Activated CD8-positive, alpha-beta memory T cell treated with anti-CD3 and anti-CD28 coated beads for 4 hours (primary cell): ENCODE measurements around the gene NCEH1.
"Not testable (repeated sequence)": the region's sequence is repeated elsewhere in the genome, so short reads cannot be mapped to it uniquely, and the experiment has no call there.

Experiments
- DNase-seq, 2 donors: peaks; one replicate each; pipeline ENCODE4 v3.0.0-alpha.2; 2020; ENCODE audit warnings: low read depth in 2 of 2

NCEH1 gene

DNA sequence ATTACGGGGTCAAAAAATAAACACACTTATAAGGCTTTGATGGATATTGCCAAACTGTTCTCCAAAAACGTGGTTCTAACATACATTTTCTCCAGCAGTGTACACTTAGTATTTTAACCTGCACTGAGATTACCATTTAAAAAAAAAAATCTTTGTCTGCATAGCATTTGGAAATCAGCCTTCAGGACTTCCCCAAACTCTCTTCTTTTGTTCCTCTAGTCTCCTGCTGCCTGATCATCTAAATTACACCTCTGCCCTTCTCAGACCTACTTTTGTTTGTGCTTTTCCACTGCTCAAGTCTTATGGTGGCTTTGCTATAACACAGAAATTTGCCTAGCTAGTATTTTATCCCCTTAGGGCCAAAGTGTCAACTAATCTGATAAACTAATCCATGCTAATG lies 3.8 kb downstream of the NCEH1 start:
- DNase-seq = no peak

DNA sequence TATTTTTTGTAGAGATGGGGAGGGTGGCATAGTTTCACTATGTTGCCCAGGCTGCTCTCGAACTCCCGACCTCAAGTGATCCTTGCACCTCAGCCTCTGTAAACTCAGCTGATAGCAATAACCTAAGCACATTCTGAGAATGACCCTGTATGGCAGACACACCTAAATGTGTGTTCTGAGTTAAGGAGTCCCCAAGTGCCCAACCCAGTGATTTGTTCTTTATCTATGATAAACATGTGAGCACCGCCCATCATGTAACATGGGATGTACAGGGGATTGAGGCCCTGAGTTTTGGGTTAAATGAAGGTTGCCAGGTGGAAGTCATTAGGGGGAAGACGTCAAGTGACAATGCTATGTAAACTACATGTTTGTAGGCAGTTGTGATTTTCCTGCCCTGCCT lies 5.7 kb downstream of the NCEH1 start:
- no peak for DNase-seq

DNA sequence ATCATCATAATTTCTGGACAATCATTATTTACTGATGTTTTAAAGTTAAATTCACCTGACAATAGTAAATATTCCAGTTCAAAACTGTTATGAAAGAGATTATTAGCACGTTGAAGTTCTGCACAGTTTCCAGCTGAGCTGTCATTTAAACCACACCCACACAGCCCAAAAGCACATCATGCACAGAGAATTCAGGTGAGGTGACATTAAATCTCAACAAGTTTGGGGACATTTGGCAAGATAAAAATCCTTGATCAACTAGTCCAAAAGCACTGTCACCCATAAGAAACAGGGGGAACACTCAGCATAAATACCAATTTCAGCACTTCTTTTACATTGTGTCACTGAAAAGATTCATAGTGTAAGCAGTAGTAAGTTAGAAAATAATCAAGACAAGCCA lies 6.9 kb downstream of the NCEH1 start:
- DNase-seq = no peak

DNA sequence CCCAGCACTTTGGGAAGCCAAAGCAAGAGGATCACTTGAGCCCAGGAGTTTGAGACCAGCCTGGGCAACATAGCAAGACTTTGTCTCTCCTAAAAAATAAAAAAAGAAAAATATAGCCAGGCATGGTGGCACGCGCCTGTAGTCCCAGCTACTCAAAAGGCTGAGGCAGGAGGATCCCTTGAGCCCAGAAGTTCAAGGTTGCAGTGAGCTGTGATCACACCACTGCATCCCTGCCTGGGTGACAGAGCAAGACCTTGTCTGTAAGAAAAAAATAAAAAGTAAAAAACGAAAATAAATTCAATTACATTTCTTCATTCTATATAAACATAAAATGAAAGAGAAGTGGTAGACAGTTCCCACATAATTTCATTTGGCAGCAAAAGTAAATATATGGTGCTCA lies 8.1 kb downstream of the NCEH1 start:
- not testable (repeated sequence) for DNase-seq

DNA sequence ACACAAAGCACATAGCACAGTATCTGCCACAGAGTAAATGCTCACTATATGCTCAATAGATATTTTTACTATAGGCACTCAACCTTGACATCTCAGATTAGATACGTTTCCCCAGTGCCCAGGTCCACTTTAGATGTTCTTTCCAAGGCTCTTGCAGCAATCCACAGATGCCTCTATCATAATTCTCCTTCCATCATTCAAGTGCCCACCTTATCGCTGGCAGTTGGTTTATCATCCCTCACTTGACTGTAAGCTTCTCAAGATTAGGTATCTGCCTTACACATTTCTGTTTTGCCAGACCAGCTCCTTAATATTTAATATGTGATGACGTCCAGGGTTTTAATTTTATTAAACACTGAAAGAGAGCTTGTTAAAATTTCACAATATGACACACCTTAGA lies 8.6 kb downstream of the NCEH1 start:
- DNase-seq = no peak

DNA sequence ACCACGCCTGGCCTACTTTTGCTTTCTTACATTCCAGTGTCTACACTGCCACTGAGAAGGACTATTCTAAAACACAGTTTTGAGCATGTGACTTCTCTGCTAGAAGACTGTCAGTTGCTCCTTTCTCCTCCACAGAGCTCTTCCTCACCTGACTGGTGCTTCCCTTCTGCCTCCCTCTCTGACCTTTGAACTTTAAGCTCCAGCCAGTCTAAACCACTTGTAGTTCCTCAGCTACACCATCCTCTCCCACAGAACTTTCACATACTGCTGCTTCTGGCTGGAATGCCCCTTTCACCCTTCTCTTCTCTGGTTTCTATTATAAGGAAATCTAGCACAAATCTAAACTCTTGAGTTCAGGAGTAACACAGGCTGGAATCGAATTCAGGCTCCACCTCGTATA lies 9.1 kb downstream of the NCEH1 start:
- DNase-seq = no peak

DNA sequence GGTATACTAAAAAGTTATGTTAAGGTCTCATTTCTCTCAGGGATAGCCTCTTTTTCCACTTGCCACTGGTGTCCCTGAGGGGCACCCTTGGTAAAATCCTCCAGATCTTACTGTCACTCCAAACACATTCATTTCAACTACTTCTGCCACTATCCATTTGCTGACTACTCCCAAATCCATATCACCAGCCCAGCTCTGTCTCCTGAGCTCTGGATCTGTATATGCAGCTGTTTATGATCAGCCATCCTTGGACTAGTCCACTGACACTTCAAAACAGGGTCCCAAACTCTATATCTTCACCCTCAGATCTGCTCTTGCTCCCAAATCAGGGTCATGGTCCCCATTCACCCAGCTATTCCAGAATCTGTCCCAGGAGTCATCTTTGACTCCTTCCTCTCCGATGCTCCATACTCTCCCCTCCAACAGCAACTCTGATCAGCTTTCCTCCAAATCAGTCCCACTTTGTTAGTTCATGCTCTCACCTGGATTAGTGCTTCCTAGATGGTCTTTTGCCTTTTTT lies 9.9 kb downstream of the NCEH1 start:
- no peak for DNase-seq

DNA sequence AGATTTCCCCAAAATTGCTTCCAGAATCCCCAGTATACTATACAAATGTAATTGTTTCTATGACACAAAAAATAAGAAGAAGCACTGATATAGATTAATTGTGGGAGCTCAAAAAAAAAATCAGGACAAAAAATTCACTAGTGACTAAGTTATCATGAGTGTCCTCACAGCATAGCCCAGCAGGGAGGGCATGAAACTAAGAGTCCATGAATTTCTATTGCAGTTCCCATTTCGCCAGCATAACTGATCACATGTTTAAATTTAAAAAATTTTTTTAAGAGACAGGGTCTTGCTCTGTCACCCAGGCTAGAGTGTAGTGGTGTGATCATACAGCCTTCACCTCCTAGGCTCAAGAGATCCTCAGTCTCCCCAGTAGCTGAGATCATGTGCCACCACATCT lies 10.6 kb downstream of the NCEH1 start:
- no peak for DNase-seq

DNA sequence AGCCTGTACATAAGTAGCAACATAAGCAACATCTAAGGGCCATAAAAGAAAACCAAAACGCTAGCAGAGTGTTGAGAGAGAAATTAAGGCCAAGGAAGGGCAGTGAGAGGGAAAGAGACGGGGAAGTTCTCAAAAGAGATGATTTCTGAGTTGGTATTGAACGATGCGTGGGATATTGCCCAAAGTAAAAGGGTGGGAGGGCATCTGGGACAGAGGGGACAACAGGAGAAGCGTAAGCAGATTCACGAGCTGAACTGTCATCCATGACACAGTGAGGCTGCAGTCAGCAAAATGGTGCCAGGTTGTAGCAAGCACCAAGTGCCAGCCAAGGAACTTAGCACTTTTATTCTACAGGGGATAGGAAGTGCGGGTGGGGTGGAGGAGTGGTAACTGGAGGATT lies 11.8 kb downstream of the NCEH1 start:
- no peak for DNase-seq

DNA sequence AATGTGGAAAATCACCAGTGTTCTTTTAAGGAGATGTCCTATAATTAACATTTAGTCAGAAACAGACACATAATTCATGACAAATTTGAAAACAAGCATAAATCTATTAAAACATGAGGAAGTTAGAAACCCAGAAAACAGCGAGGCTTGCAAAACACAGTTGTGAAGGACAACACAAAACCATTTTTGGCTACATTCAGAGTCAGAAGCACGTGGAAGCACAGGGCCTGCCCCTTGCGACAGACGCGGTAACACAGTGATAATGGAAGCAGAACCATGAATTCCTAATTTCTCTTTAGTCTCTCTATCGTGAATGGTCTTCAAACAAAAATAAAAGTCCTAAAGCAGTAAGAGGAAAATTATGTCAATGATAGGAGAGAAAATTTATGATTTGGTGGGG lies 12.2 kb downstream of the NCEH1 start:
- no peak for DNase-seq

DNA sequence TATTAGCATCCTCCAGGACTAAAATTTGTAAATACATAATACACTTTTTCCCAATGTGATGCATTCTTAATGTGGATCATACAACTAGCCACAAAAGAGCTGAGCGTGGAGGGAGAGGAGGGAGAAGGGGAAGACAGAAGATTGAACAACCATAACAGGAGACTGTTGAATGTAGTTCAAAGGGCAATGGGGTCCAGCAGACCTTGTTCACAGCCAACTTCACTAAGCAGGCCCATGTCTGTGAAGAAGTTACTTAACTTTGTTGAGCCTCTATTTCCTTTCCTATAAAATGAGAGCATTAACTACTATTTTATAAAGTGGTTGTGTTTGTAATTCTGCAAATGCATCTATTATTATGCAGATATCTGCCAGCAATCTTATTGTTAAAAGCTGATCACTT lies 13.3 kb downstream of the NCEH1 start:
- no peak for DNase-seq

DNA sequence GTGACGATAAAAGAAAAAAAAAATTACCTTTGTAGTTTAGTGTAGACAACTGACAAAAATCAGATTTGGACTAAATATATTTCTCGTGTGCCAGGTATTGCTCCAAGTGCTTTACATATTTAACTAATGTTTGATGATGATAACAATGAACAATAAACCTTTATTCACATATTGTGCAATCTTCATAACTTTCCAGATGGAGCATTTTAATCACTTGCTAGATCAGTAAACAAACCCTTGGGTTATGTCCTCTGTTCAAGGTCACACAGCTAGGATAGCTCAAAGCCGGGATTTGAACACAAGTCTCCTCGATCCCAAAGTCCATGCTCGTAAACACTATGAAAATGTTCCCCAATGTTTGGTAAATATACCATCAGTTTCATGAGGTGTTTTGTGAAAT lies 14.5 kb downstream of the NCEH1 start:
- DNase-seq = no peak

DNA sequence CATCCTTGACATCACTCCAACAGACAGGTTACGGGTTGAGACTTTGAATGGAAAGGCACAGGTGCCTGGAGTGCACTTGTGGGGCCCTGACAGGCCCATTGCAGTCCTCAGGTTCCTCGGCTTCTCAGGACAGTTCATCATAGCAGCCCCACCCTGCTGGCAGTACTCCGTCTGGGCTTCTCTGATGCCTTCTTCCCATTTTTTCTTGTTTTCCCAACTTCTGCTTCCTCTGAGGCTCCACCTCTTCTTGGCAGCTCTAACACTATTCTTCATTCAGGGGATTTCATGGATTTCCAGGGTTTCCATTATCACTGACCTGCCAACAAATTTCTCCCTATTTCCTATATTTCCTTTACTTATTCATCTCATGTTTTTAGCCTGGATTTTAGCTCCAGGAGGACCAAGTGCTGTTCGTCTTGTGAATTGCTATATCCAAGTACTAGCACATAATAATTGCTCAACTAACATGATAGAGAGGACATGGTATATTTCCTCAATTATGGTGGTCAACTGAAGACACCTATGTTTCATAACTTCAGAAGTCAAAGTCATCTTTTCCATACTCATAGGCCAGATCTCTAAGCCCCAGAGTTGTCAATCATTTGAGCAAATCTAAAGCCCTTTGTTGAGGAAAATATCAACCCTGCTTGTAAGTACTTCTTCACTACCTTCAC lies 16.2 kb downstream of the NCEH1 start:
- DNase-seq = no peak

DNA sequence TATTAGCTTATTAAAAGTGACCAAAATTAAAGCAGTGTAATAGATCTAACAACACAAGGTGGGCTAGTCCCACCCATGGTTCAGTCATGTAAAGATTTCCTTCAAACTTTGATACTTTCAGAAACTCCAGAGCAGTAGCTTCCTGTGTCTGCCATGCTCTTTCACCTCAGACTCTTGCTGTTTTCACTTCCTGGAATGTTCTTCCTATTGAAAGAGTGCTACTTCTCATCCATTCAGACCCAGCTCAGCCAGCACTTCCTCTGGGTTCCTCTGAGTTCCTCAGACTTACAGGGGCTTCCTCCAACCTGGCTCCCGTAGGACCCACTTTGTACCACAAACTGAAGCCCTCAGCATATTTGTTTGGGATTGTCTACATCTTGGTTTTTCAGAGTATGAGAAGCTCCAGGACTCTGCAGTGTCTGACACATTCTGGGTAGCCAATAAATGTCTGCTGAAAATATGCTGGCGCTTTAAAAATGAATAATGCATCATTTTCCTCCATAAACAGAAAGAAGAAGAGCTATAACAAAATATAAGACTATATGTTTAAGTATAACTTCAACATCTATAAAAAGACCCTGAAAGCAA lies 18.0 kb downstream of the NCEH1 start:
- no peak for DNase-seq

DNA sequence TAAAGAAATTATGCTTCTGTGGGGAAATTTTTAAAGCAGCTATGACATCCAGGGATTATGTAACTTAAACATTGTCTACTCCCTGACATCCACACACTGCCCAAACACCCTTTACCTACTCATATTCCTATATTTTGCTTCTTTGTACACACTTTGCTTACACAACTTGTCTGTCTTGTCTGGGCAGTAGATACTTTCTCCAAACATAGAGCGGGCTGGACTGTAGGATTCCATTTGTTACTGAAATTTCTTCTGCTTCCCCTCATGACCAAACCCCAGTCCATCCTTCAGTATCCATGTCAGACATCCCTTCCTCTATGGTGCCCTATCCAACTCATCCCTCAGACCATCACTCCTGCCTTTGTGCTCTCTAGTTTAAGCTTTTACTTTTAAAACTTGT lies 19.9 kb downstream of the NCEH1 start:
- no peak for DNase-seq

DNA sequence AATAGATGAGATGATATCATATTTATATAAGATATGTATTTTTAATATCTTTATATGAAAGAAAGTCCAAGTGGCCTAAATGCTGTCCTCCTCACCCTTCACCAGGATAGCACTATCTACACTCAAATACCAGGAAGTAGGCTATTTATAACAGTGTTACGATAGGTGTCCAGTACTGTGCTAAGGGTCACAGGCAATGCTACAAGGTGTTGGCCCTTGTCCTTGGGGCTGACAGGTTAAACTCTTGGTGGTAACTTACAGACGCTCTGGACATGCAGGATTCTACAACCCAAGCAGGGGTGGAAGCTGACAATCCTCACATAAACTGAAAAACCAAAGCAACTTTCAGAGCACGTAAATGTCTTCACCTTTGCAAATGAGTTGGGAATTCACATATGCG lies 22.3 kb downstream of the NCEH1 start:
- no peak for DNase-seq

DNA sequence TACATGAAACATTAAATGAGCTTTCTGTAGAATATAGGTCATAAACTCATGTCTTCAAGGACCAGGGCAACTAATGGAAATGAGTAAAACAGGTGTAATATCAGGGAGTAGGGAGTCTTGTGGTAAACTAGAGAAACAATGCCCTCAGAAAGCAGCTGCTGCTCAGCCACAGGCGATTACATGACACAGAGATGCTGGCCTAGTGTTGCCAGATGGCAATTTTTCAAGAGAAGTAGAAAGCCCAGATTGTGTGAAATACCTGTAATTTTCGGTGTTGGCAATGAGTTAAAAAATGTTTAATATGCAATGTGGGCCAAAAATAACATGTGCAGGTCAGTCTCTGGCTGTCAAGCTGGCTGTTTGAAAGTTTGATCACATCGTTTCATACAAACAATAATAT lies 23.4 kb downstream of the NCEH1 start:
- DNase-seq = no peak

DNA sequence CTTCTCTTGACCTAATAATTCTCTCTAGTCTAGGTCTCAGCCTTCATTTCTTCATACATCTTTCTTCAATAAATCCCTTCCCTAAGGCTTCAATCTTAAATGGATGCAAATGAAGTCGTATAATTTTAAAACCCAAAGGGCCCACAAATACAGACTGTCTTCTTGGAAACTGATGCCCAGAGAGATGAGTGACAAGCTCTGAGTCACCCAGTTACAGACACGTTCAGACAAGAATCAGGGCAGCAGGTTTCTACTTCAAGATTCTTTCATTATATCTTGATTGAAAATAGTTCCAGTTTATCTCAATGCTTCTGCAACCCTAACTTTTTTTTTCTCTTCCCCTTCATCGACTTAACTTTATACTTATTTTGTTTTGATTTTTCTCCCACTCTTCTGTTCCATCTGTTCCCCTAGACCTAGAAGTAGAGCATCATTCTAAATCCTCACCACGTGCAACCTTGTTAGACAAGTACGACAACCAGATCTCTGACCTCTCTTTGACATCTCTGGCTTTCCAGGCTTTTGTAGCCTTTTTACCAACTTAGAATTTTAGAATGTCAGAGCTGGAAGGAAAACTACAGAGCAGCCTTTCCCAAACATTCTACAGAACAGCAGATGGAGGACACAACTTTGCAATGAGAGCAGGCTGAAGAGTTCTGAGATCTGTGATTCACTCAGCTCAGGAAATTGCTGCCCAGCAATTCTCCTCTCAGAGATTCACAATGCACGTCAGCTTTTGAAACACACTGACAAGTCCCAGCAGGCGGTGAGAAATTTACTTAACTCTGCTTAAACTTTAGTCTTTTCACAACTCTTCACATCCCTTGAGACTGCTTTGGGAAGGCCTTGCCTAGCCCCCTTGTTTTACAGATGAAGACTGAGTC lies 25.3 kb downstream of the NCEH1 start:
- DNase-seq = no peak

DNA sequence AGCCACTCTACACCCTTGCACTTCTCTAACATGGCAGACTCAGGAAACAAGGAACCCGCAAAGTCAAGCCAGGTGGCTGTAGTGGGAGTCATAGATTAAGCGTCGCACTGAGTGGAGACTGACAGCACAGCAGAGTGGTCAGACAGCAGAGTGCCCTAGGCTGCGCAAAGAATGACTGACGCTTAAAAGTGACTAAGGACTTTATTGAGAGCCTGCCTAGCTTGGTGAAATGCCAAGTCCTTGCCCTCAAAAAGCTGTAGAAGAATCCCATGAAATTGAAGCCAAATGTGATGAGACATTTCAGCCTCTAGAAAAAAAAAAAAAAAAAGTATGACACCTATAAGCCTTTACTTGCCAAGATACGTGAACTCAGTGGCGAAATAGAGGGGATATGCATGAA lies 30.2 kb downstream of the NCEH1 start:
- no peak for DNase-seq

DNA sequence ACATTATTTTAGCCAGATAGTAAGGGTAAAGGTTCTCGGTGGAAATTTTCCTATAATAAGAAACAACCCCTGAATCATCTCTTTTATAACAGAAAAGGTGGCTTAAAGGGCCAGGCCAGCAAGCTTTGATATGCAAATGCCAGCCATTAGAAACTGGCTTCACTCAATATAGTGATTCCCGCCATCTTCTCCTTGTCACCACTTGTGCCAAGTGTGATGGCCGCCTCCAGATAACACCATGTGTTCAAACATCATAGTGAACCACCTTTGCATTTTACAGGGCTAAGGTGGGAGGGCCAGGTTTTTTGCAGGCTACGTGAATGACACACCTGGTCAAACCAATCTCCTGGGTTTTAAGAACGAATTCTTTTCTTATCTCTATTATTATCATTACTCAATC lies 31.3 kb downstream of the NCEH1 start:
- no peak for DNase-seq

DNA sequence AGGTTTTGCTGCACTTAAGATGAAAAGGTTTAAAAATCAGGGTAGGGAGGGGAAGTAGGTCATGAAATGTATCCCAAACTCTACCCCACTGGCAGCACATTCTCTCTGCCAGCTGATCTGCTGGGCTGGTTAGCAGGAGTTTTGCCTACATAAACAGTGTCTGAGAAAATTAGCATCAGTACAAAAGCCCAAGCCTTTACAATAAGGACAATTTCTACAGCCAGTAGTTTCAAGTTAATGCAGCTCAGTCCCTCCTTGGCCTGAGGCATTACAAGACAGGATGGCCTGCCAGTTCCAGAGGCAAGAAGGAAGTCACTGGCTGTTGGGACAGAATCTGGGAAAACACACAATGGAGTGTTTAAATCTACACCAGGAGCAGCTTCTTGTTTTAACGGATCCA lies 32.8 kb downstream of the NCEH1 start:
- DNase-seq = no peak

DNA sequence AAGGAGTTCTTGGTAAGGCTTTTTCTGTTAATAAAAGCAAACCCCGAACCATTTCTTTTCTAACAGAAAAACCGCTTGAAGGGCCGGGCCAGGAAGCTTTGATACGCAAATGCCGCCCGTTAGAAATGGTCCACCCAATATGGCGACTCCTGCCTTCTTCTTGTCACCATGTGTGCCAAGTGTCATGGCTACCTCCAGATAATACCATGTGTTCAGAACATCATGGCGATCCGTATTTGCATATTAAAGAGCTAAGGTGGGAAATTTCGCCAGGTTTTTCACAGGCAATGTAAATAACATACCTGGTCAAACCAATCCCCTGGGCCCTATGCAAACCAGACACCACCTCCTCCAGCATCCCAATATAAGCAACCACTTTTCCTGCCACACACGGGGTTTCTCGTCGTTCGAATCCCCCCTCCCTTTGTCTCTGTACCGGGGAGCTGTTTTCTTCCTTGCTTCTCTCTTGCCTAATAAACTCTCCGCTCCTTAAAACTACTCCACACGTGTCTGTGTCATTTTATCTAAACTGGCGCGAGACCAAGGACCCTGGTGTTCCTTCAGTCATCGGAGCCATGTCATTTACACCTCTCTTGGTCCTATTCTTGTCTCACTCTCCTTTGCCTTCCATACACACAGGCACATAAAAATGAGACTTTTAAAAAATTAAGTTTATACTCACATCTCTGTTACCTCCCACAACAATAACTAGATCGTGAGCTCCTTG lies 34.5 kb downstream of the NCEH1 start:
- DNase-seq = no peak
